Upper lobe of left lung (tissue), 6 donors: ENCODE measurements around the gene C7. TPM values are rescaled to one million over a fixed set of nuclear protein-coding genes. Genes with fewer than 3 reads are reported as not detected.

Source experiments
- ATAC-seq, 2 donors: fragments of 200-7000 bp; cut with Tn5 transposase; one replicate each; pipeline ENCODE4 v1.9.1; 2022; ENCODE audit warnings: mild to moderate bottlenecking in 2 of 2, moderate library complexity in 2 of 2; ENCODE audit not compliant: low FRiP score in 2 of 2
- DNase-seq, 2 donors: peaks; one replicate each; pipeline ENCODE4 v3.0.0-alpha.2; 2019 to 2020
- H3K27ac ChIP-seq, 4 donors: fragments of 200-600 bp; sonication (generic); one replicate each; pipeline ENCODE4 v1.5.1; 2016 to 2019
- H3K27me3 ChIP-seq, 4 donors: fragments of 200-600 bp; sonication (generic); one replicate each; pipeline ENCODE4 v1.5.1; 2017 to 2019
- H3K36me3 ChIP-seq, 4 donors: fragments of 200-600 bp; sonication (generic); one replicate each; pipeline ENCODE4 v1.5.1; 2016 to 2019
- H3K4me1 ChIP-seq, 4 donors: fragments of 200-600 bp; sonication (generic); one replicate each; pipeline ENCODE4 v1.5.1; 2018 to 2019
- H3K4me3 ChIP-seq, 4 donors: fragments of 200-600 bp; sonication (generic); one replicate each; pipeline ENCODE4 v1.5.1; 2017 to 2019; ENCODE audit warnings: mild to moderate bottlenecking in 2 of 4, moderate library complexity in 1 of 4
- H3K9me3 ChIP-seq, 4 donors: fragments of 200-600 bp; sonication (generic); one replicate each; pipeline ENCODE4 v1.5.1; 2018 to 2019
- CTCF ChIP-seq, 6 experiments: fragments of 450-650 bp in 4 of 6; fragments of 200-600 bp in 2 of 6; sonication (generic) in 2 of 6; IDR thresholded peaks; one replicate each; pipeline ENCODE4 v1.5.1; 2016 to 2019; ENCODE audit warnings: antibody characterized with exemption in 6 of 6
- EP300 ChIP-seq, 4 donors: sonication (generic); formaldehyde crosslinking; IDR thresholded peaks; one replicate each; pipeline ENCODE4 v1.5.1; 2017; ENCODE audit warnings: antibody characterized with exemption in 4 of 4, control low read depth in 2 of 4
- POLR2A ChIP-seq, 4 donors: fragments of 450-650 bp; IDR thresholded peaks; one replicate each; pipeline ENCODE4 v1.5.1; 2016 to 2017; ENCODE audit warnings: antibody characterized with exemption in 4 of 4, mild to moderate bottlenecking in 2 of 4
- POLR2AphosphoS5 ChIP-seq, 2 donors: sonication (generic); formaldehyde crosslinking; IDR thresholded peaks; one replicate each; pipeline ENCODE4 v1.5.1; 2017; ENCODE audit warnings: antibody characterized with exemption in 2 of 2
- WGBS, 2 donors: methylation state at CpG; one replicate each; pipeline ENCODE4 v1.1.5; 2017 to 2018; 5-methylcytosine and 5-hydroxymethylcytosine counted together
- total RNA-seq, 6 donors: library from RNA; depleted of rRNA in 4 of 6; stranded (reverse); fragments of >200 nt in 4 of 6; gene quantifications; one replicate each; pipeline versions ENCODE4 v1.1.0 to v1.2.1, GENCODE V29; 2016 to 2021
- donor health status: DM: no; HTN: no; CAD: no; lungs with moderate emphysema.
- donor health status: DM: no; HTN: yes; CAD: no; lungs with severe emphysema.

Gene C7
- total RNA-seq, 6 donors from 2014 or later = 117 to 741 (median 203) TPM

- Histone ChIP-seq H3K4me1 (peaks cover 0 to 14% (median 5%) of the 10 kb centered on the region in 4 donors), H3K36me3 (no peaks in the 10 kb centered on the region), H3K4me3 (no peak overlapping the region), H3K27ac (peak overlapping the region in 3 of 4 donors; percentile 9 to 61 (median 24)), H3K9me3 (no peaks in the 10 kb centered on the region), H3K27me3 (no peaks in the 10 kb centered on the region)
- ATAC-seq = peak in 1 of 2 donors; percentile 12
- 18 to 20% methylated on average over 2 of the region's 2 CpGs for WGBS, 2 donors
- DNase-seq = no peak
- TF ChIP-seq EP300 (IDR thresholded peaks at IDR 0.05) (no peak), CTCF (IDR thresholded peaks at IDR 0.05) (no peak), POLR2AphosphoS5 (IDR thresholded peaks at IDR 0.05) (no peak), POLR2A (IDR thresholded peaks at IDR 0.05) (no peak)
Observed at GRCh38 chr5:40904994-40905306, 4.3 kb upstream of the C7 start.

GRCh38 chr5:40906351-40906751 lies 2.9 kb upstream of the C7 start:
- ATAC-seq (no peak), DNase-seq (no peak)
- no peak overlapping the region for H3K4me3 ChIP-seq
- TF ChIP-seq EP300 (IDR thresholded peaks at IDR 0.05) (no peak), CTCF (IDR thresholded peaks at IDR 0.05) (no peak), POLR2AphosphoS5 (IDR thresholded peaks at IDR 0.05) (no peak), POLR2A (IDR thresholded peaks at IDR 0.05) (no peak)
- 84 to 89% methylated on average over 1 of the region's 1 CpG for WGBS, 2 donors
- no peaks in the 10 kb centered on the region for H3K9me3 ChIP-seq
- no peaks in the 10 kb centered on the region for H3K36me3 ChIP-seq
- no peak overlapping the region for H3K27ac ChIP-seq
- peaks cover 0 to 14% (median 5%) of the 10 kb centered on the region in 4 donors for H3K4me1 ChIP-seq
- no peaks in the 10 kb centered on the region for H3K27me3 ChIP-seq

GRCh38 chr5:40909723-40910122 lies 426 bp downstream of the C7 start:
- no peak for ATAC-seq
- Histone ChIP-seq H3K27me3 (no peaks in the 10 kb centered on the region), H3K27ac (peak overlapping the region in 2 of 4 donors; percentile 5 to 67), H3K4me1 (peaks cover 0 to 6% (median 2%) of the 10 kb centered on the region in 4 donors), H3K4me3 (peak overlapping the region in 3 of 4 donors; percentile 16 to 39 (median 24)), H3K9me3 (no peaks in the 10 kb centered on the region), H3K36me3 (no peaks in the 10 kb centered on the region)
- TF ChIP-seq POLR2A (IDR thresholded peaks at IDR 0.05) = no peak
- no peak for TF ChIP-seq POLR2AphosphoS5 (IDR thresholded peaks at IDR 0.05)
- TF ChIP-seq EP300 (IDR thresholded peaks at IDR 0.05) = no peak
- TF ChIP-seq CTCF (IDR thresholded peaks at IDR 0.05) = no peak
- DNase-seq = no peak
- 38 to 45% methylated on average over 2 of the region's 2 CpGs for WGBS, 2 donors

- peaks cover 0 to 4% (median 0%) of the 10 kb centered on the region in 4 donors for H3K4me1 ChIP-seq
- no peak for ATAC-seq
- peak overlapping the region in 3 of 4 donors; percentile 16 to 39 (median 24) for H3K4me3 ChIP-seq
- no peak for DNase-seq
- H3K36me3 ChIP-seq = no peaks in the 10 kb centered on the region
- 41 to 44% methylated on average over 4 of the region's 4 CpGs for WGBS, 2 donors
- no peak overlapping the region for H3K27ac ChIP-seq
- no peaks in the 10 kb centered on the region for H3K9me3 ChIP-seq
- TF ChIP-seq POLR2A (IDR thresholded peaks at IDR 0.05) = no peak
- no peak for TF ChIP-seq CTCF (IDR thresholded peaks at IDR 0.05)
- peak in 1 of 2 donors; percentile 6 for TF ChIP-seq POLR2AphosphoS5 (IDR thresholded peaks at IDR 0.05)
- TF ChIP-seq EP300 (IDR thresholded peaks at IDR 0.05) = no peak
- H3K27me3 ChIP-seq = no peaks in the 10 kb centered on the region
Observed at GRCh38 chr5:40911266-40911665, 2.0 kb downstream of the C7 start.

GRCh38 chr5:40914835-40915234 lies 5.5 kb downstream of the C7 start:
- DNase-seq (no peak), ATAC-seq (peak; percentile 19 to 48)
- WGBS, 2 donors = 64 to 68% methylated on average over 7 of the region's 7 CpGs

More at GRCh38 chr5:40914835-40915234, 5.5 kb downstream of the C7 start:
- no peaks in the 10 kb centered on the region for H3K27me3 ChIP-seq
- TF ChIP-seq CTCF (IDR thresholded peaks at IDR 0.05) (no peak), EP300 (IDR thresholded peaks at IDR 0.05) (no peak), POLR2A (IDR thresholded peaks at IDR 0.05) (no peak), POLR2AphosphoS5 (IDR thresholded peaks at IDR 0.05) (no peak)
- H3K9me3 ChIP-seq = no peaks in the 10 kb centered on the region
- H3K27ac ChIP-seq = peak overlapping the region in 2 of 4 donors; percentile 7 to 32
- H3K4me1 ChIP-seq = peaks cover 0 to 4% (median 0%) of the 10 kb centered on the region in 4 donors
- H3K36me3 ChIP-seq = no peaks in the 10 kb centered on the region
- peak overlapping the region in 1 of 4 donors; percentile 18 for H3K4me3 ChIP-seq
